Measurements from ENCODE around the gene ZNF710.

ZNF710 gene

DNA sequence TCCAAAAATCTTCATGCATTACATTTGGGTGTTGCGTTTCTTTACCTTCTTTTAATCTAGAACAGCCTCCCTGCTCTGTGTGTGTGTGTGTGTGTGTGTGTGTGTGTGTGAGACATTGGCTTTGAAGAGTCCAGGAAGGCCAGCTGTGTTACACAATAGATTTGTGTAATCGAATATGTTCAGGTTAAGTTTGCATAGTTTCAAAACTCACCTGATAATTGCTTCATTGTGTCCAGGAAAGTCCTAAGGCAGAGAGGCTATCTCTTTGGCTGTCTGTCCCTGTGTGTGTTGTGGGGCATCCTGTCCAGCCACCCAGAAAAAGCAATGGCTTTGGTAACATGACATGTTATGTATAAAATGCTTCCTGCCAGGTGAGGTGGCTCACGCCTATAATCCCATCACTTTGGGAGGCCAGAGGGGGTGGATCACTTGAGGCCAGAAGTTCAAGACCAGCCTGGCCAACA is 37.5 kb downstream of the ZNF710 start:
- DNase-seq (ENCODE audit: low read depth), result no peak

DNA sequence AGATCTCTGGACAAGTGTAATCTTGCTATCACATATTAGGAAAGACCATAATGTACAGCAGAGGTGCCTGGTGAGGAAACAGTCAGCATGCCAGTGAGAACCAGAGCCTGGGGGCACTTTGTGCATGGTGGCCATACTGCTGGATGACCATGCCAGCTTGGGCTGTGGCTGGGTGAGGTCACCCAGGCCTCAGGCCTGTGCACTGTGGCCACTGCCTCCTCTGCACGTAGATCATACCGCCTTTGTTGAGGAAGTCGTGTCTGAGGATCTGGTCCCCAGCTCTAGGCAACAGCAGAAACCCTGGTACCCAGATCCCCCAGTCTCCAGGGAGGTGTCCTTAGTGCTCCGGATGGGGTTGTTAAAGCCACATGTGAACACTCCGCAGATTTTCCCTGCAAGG is 38.9 kb downstream of the ZNF710 start:
- no peak for DNase-seq (ENCODE audit: low read depth)

DNA sequence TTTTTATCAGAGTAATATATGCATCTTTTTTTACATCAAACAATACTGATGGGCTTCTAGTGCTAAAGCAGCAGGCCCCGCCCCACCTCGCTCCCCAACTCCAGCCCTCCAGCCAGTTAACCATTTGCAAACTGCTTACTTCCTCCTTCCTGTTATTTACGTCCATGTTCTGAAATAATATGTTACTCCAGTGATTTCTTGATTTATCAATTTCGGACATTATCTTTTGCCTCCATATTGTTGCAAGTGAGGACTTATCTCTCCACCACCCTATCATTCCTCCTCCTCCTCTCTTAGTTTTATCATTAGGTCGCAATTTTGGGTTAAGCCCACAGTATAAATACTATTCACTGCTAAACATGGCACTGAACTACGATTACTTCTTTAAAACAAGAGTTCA is 39.5 kb downstream of the ZNF710 start:
- DNase-seq (ENCODE audit: low read depth), result no peak

DNA sequence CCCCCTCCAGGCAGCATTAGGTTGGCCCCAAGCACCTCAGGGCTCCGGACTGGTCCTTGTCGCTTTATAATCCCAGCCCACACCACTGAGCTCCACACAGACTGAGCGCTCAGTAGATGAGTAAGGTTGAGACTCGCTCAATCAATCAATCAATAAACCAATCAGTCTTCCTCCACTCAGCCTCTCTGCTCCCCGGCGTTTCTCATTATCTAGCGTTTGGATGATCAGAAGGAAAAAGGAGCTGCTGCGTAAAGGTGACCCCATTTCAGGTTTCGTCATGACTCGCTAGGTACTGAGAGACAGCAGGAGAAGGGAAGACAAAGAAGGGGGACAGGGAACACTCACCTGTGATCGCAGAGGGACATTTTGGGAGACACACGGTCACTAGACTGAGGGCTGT is 41.2 kb downstream of the ZNF710 start:
- no peak for DNase-seq (ENCODE audit: low read depth)

- no peak for DNase-seq (ENCODE audit: low read depth)
These were observed 41.8 kb downstream of the ZNF710 start for GRCh38 chr15:90042766-90043529.

DNA sequence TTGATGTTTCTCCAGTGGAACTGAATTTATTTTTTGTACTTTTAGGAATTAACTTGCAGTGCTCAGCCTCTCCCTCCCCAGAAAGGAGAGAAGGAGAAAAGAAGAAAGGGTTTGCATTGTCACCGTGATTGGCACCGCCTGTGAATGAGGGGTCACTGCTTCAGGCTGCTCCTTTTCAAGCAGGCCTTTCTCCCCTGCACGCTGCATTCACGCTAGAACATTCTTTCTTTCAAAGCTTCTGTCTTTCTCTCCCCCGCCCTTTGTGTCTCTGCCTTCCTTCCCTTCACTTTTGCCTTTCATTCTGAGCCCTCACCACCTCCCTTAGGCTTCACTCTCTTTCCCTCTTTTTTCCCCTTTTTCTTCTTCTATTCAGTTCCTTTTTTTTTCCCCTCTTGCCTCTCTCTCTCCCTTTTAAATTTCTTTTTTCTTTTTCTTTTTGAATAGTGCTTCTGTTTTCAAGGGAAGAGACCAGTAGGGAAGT is 42.4 kb downstream of the ZNF710 start:
- no peak for DNase-seq (ENCODE audit: low read depth)

DNA sequence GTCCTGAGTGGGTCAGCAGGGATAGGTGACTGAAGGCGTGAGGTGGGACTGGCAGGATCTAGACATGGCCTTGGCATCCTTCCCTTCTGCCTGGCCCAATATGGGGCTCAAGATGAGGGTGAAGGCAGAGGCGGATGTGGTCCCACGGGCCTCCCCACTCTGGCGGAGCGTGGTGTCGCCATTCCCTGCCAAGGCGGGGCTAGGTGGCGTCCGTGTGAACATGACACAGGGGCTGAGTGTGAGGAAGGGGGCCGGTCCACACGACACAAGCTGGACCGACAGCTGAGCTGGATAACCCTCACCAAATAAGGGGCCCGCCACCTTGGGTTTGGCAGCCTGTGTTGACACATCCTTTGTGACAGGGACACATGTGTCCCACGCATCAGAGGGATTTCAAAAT is 43.1 kb downstream of the ZNF710 start:
- DNase-seq (ENCODE audit: low read depth), result no peak

- no peak for DNase-seq (ENCODE audit: low read depth)
These were observed 43.8 kb downstream of the ZNF710 start for GRCh38 chr15:90044916-90045371.

GRCh38 chr15:90046289-90046688 is 45.2 kb downstream of the ZNF710 start:
- no peak for DNase-seq (ENCODE audit: low read depth)

- DNase-seq (ENCODE audit: low read depth), result no peak
These were observed 45.8 kb downstream of the ZNF710 start for GRCh38 chr15:90046911-90047392.

GRCh38 chr15:90047956-90048575 is 46.9 kb downstream of the ZNF710 start:
- DNase-seq (ENCODE audit: low read depth), result no peak

- DNase-seq (ENCODE audit: low read depth), result no peak
These were observed 47.9 kb downstream of the ZNF710 start for GRCh38 chr15:90049030-90049429.

DNA sequence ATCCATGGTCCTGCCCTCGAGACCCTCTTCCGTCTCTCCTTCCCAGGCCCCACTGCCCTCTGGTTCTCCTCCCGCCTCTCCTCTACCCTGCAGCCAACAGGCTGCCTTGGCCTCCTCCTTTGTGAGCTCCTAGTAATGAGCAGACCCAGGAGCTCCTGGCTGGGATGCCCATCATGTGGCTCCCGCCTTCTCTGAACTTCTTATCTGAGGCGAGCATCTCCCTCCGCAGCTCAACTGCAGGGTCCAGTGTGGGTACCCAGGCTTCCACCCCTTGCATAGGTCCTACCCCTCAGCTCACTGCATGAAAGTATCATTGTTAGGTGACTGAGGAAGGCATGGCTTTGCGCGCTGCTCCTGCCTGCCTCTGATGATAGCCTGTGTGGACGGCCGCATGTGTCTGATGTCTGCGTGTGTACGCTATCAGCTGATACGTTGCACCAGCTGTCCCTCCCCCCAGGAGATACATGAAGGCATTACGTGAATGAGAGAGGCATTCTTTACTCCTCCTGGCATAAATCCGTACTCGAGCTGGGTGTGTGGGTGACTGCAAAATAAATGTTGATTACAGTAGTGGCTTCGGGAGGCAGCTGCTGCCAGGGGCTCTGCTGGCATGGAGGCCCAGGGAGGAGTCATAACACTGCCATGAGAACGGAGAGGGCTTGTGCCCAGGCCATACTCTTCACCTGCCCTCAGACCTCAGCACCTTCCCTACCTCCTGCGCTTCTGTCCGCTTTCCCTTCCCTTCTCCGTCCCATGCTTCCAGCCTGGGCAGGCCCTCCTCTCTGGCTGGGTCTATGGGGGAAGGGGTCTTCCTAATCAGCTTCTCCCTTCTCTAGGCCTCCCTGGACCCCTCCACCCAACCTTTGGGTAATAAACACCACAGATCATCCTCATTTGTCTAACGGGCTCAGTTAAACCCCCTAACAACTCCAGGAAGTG is 48.8 kb downstream of the ZNF710 start:
- no peak for DNase-seq (ENCODE audit: low read depth)

DNA sequence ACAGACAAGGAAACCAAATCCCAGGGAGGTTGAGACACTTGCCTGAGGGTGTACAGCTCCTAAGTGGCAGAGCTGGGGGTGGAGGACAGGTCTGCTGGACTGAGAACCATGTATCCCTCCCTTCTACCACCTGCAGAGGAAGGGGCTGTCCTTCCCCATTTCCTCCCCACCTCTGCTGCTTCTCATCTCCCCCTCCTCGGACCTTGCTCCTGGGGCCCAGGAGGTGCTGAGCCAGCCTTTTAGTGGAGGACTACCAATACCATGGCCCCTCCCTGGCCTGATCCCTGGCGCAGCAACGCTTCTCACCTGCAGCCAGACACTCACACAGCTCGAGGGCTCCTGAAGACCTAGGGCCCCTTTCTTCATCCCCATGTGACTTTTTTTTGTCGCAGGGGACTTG is 50.8 kb downstream of the ZNF710 start:
- no peak for DNase-seq (ENCODE audit: low read depth)

DNA sequence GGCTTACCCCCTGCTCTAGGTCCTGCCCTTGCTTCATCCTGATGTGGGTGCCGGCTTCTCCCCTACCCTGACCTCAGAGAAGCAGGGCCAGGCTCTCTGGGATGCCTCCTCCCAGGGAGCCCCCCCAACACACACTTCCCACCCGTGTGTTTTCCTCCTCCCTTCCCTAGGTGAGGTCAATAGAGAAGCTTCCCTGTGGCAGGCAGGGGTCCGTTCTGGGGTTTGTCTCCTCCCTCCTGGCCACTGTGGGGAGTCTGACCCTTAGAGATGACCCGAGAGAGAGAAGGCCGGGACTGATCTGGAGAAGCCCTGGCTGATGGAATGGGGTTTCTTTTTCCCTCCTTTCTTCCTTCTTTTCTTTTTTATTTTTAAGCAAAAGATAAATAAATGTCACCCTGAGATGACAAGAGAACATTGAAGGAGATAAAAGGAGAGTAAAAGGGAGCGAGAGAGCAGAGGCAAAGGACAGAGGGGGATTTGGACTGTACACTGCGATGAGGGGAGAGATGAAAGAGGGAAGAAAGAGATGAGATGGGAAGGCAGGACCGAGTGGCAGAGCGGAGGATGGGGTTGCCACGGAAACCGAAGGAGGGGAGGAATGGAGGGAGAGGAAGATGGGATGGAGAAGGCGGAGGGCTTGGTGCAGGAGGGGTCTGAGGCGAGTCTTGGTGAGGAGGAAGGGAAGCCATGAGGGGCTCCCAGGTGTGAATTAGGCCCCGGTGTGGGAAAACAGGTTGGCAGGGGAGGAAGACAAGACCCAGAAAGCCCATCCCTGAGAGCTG is 52.8 kb downstream of the ZNF710 start:
- no peak for DNase-seq (ENCODE audit: low read depth)

DNA sequence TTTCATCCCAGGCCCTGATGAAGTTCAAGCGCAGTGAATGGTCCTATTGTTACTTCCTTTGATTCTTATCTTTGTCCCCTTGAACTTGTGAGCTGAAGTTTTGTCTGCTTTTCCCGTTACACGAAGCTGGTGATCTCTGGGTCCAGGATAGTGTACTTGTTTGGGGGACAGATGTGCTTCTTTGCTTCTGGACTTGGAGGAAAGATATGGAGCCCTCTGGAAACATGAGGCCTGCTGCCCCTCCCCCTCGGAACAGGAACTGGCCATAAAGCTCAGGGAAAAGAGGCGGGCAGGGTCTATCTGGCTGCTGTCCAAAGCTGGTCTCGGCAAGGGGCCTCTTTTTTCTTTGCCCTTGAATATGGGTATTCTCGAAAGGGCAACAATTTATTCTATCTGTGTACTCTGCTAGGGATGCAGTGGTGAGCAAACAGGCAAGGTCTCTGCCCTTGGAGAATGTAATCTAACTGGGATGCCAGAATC is 53.5 kb downstream of the ZNF710 start:
- DNase-seq (ENCODE audit: low read depth), result no peak

DNA sequence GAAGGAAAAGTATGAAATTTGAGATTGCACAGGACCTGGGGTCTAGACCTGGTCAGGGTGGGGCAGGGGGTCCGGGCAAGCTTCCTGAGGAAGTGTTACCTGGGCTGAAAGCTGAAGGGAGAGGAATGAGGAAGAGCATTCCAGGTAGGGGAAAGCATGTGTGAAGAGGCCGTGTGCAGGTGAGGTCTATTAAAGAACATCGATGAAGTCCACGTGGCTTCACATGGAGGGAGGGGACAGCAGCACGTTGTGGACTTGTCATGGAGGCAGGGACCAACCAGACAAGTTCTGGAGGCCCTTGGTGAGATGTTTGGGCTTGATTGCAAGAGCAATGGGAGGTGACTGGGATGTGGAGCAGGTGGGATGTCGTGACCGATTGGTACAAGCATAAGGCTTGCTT is 54.1 kb downstream of the ZNF710 start:
- no peak for DNase-seq (ENCODE audit: low read depth)

- DNase-seq (ENCODE audit: low read depth), result no peak
These were observed 55.4 kb downstream of the ZNF710 start for GRCh38 chr15:90056529-90056928.

DNA sequence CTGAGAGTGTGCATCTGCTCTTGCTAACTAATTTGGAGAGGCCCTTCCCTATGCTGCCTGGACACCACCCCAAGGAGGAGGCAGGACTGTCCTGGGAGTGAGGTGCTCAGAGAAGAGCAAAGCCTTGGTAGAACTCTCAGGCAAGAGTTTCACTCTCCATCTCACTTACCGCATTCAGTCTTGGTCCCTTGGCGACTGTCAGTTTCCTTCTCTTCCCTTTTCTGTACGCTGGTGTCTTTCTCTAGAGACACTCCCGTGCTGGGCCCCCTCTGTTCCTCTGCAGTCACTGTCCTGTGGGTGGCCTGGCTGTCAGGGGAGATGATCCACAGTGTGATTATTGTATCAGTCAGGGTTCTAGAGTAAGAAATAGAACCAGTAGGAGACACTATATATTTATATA is 57.2 kb downstream of the ZNF710 start:
- DNase-seq (ENCODE audit: low read depth), result no peak

- no peak for DNase-seq (ENCODE audit: low read depth)
These were observed 57.7 kb downstream of the ZNF710 start for GRCh38 chr15:90058775-90059174.

All from GM04503 (cell line).